IPS-18a (cell line): ENCODE data around the gene DMRTB1.

Experiments used
- H3K27ac ChIP-seq: one replicate; pipeline ENCODE4 v1.5.1; 2013; ENCODE audit warnings: low read length
- H3K27me3 ChIP-seq: one replicate; pipeline ENCODE4 v1.6.1; 2013; ENCODE audit warnings: mild to moderate bottlenecking, low read length; ENCODE audit not compliant: control insufficient read depth, insufficient read depth
- H3K36me3 ChIP-seq: one replicate; pipeline ENCODE4 v1.6.1; 2013; ENCODE audit warnings: low read depth, low read length; ENCODE audit not compliant: control insufficient read depth
- H3K4me1 ChIP-seq: one replicate; pipeline ENCODE4 v1.6.1; 2013; ENCODE audit warnings: low read depth, low read length; ENCODE audit not compliant: control insufficient read depth
- H3K4me3 ChIP-seq: one replicate; pipeline ENCODE4 v1.5.1; 2013; ENCODE audit warnings: low read length
- H3K9ac ChIP-seq: one replicate; pipeline ENCODE4 v1.6.1; 2013; ENCODE audit warnings: mild to moderate bottlenecking, low read length, moderate library complexity
- H3K9me3 ChIP-seq: one replicate; pipeline ENCODE4 v1.6.1; 2013; ENCODE audit warnings: low read depth, low read length; ENCODE audit not compliant: control insufficient read depth

The DMRTB1 gene

GRCh38 chr1:53482441-53483153, 23.4 kb downstream of the DMRTB1 start:
- Histone ChIP-seq H3K27me3 (no peaks in the 10 kb centered on the region), H3K36me3 (no peaks in the 10 kb centered on the region), H3K27ac (no peak overlapping the region)

GRCh38 chr1:53483170-53483569, 24.0 kb downstream of the DMRTB1 start:
- H3K4me1 ChIP-seq: no peaks in the 10 kb centered on the region
- H3K36me3 ChIP-seq: no peaks in the 10 kb centered on the region
- H3K27ac ChIP-seq: no peak overlapping the region
- H3K9ac ChIP-seq: no peak overlapping the region
- no peak overlapping the region for H3K4me3 ChIP-seq
- no peaks in the 10 kb centered on the region for H3K27me3 ChIP-seq
- no peaks in the 10 kb centered on the region for H3K9me3 ChIP-seq

More at GRCh38 chr1:53482441-53483153, 23.4 kb downstream of the DMRTB1 start:
- Histone ChIP-seq H3K9me3 (no peaks in the 10 kb centered on the region), H3K4me1 (no peaks in the 10 kb centered on the region), H3K4me3 (no peak overlapping the region), H3K9ac (no peak overlapping the region)

DNA sequence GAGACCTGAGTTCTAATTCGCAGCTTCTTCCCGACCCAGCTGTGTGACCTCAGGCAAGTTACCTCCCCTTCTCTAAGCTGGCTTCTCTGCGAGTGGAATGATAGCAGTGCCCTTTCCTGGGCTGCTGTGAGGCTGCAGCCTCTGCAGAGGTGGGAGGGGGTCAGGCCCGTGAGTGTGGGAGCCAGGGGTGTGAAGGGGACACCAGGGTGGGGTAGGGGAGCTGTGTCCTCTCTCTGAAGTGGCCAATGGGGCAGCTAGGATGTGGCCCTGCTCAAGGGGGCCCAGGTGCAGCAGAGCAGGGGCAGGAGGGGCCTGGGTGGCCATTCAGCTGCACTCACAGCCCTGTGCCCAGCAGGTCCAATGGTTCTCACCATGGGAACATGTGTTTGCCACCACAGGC, 24.5 kb downstream of the DMRTB1 start:
- Histone ChIP-seq H3K9me3 (no peaks in the 10 kb centered on the region), H3K27ac (no peak overlapping the region), H3K9ac (no peak overlapping the region), H3K4me1 (no peaks in the 10 kb centered on the region), H3K4me3 (no peak overlapping the region), H3K27me3 (no peaks in the 10 kb centered on the region), H3K36me3 (no peaks in the 10 kb centered on the region)

DNA sequence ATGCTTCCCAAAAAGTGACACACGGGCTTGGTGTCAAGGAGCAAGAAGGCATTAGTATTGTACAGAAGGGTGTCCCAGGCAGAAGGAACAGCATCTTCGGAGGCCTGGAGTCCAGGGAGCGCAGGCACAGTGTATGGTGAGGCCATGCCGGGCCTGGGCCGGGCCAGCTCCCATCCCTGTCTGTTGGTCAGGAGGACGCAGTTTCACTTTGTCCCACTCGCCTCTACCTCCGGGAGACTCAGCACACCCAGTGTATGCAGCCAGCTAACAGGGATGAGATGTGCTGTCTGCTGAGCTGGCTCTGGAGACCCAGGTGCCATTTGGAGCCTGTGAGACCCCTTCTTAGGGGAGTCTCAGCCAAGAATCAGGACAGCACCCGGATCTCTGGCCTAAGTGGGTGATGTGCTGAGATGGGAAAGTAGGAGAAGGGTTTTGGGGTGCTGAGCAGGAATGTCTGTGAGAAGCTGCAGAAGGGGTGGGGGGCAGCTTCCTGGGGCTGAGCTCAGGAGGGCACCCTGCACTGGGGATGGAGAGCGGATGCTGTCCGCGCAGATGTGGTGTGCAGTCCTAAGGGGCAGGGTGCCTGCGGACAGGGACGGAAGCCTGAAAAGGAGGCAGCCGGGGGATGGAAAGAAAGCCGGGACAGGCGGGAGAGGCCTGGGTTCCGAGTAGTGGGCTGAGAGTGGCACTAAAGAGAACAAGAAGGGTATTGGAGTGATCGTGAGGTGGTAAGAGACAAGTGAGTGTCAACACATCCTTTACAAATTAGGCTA, 25.7 kb downstream of the DMRTB1 start:
- Histone ChIP-seq H3K36me3 (no peaks in the 10 kb centered on the region), H3K4me3 (no peak overlapping the region), H3K27ac (no peak overlapping the region), H3K9ac (no peak overlapping the region), H3K9me3 (no peaks in the 10 kb centered on the region), H3K27me3 (no peaks in the 10 kb centered on the region), H3K4me1 (no peaks in the 10 kb centered on the region)

DNA sequence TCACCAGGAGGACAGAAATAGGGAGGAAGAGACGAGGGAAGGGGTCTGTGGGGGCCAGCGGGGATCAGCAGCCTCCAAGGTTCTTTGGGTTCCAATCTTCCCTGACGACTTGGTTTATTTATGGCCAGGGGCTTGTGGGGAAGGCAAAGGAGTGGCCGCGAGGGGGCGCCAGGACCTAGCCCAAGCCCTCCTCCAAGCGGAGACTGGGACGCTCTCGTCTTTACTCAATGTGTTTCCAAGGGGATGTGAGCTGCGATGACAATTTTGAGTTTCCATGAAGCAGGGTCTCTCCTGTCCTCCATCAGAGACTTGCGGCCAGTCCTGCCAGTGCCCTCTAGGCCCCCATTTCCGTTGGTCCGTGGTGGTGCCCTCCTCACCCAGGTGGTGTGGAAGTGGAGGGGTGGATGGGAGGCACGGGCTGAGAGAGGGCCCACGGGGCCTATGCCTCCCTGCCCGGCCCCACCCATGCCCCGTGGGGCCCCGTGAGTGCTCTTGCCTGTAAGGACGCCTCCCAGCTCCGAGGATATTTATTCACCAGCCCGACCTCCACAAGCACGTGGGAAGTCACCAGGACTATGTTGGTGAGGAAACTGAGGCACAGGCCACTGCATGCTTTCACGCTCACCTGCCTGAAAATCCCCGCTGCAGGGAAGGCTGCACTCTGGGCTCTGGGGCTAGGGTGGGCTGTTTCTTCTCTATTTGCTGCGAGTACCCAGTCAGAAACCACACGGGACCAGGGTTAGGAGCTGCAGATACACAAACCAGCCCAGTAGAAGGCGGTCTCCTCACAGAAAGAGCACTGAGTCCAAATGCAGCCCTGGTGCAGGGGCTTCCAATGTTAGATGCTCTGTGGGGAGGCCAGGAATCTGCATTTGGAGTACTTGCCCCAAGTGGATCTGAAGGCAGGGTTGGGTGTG, 26.5 kb downstream of the DMRTB1 start:
- no peaks in the 10 kb centered on the region for H3K4me1 ChIP-seq
- H3K27me3 ChIP-seq: no peaks in the 10 kb centered on the region
- H3K4me3 ChIP-seq: no peak overlapping the region
- no peaks in the 10 kb centered on the region for H3K36me3 ChIP-seq
- no peak overlapping the region for H3K9ac ChIP-seq
- H3K27ac ChIP-seq: no peak overlapping the region
- no peaks in the 10 kb centered on the region for H3K9me3 ChIP-seq

DNA sequence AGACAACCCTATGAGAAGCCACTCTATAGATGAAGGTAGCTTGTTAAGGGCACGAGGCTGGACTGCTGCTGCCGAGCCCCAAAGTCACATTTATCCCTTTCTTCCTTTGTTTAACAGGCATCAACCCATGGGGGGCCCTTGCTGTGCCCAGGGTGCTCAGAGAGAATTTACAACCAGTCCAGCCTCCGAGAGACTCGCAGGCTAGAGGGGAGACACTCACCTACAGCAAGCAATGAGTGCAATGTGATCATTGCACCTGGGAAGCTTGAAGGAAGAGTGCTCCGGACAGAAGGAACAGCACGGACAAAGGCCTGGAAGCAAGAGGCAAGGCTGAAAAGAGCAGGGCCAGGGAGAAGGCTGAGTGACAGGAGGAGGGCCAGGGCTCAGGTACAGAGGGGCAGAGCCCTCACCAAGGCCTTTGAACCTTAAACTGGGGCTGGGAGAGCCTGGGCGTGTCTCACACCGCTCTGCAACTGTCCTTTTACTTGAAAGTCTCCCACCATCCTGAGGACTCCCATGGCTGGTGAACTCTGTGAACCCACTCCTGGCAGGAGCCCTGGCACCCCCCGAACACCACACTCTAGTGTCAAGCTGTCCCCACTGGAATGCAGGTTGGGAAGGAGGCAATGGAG, 27.3 kb downstream of the DMRTB1 start:
- H3K27me3 ChIP-seq: no peaks in the 10 kb centered on the region
- no peaks in the 10 kb centered on the region for H3K36me3 ChIP-seq
- no peaks in the 10 kb centered on the region for H3K4me1 ChIP-seq
- no peak overlapping the region for H3K27ac ChIP-seq
- H3K9me3 ChIP-seq: no peaks in the 10 kb centered on the region
- no peak overlapping the region for H3K4me3 ChIP-seq
- no peak overlapping the region for H3K9ac ChIP-seq

- H3K27ac ChIP-seq: no peak overlapping the region
- H3K9ac ChIP-seq: no peak overlapping the region
- H3K4me1 ChIP-seq: no peaks in the 10 kb centered on the region
These were observed 31.2 kb downstream of the DMRTB1 start for GRCh38 chr1:53490351-53490750.

GRCh38 chr1:53495633-53496345, 36.6 kb downstream of the DMRTB1 start:
- no peak overlapping the region for H3K27ac ChIP-seq
- no peaks in the 10 kb centered on the region for H3K9me3 ChIP-seq
- no peaks in the 10 kb centered on the region for H3K4me1 ChIP-seq
- H3K27me3 ChIP-seq: no peaks in the 10 kb centered on the region
- H3K4me3 ChIP-seq: no peak overlapping the region
- no peak overlapping the region for H3K9ac ChIP-seq
- H3K36me3 ChIP-seq: no peaks in the 10 kb centered on the region

More at GRCh38 chr1:53490351-53490750, 31.2 kb downstream of the DMRTB1 start:
- Histone ChIP-seq H3K4me3 (no peak overlapping the region), H3K36me3 (no peaks in the 10 kb centered on the region), H3K27me3 (no peaks in the 10 kb centered on the region), H3K9me3 (no peaks in the 10 kb centered on the region)

- Histone ChIP-seq H3K9me3 (no peaks in the 10 kb centered on the region), H3K4me1 (peaks cover 7% of the 10 kb centered on the region), H3K9ac (no peak overlapping the region), H3K4me3 (no peak overlapping the region), H3K27ac (no peak overlapping the region), H3K36me3 (no peaks in the 10 kb centered on the region), H3K27me3 (no peaks in the 10 kb centered on the region)
These were observed 39.4 kb downstream of the DMRTB1 start for GRCh38 chr1:53498555-53499131.

GRCh38 chr1:53499257-53500203, 40.3 kb downstream of the DMRTB1 start:
- Histone ChIP-seq H3K27ac (no peak overlapping the region), H3K36me3 (no peaks in the 10 kb centered on the region), H3K4me1 (peaks cover 13% of the 10 kb centered on the region), H3K9me3 (no peaks in the 10 kb centered on the region), H3K9ac (no peak overlapping the region), H3K27me3 (no peaks in the 10 kb centered on the region), H3K4me3 (no peak overlapping the region)
